Esophagus muscularis mucosa (tissue), 4 donors: ENCODE measurements around the gene ITSN2. TPM values are rescaled to one million over a fixed set of nuclear protein-coding genes. Genes with fewer than 3 reads are reported as not detected.

Source experiments
- DNase-seq: peaks from one replicate; pipeline ENCODE4 v3.0.0-alpha.2; 2017; ENCODE audit errors: extremely low spot score
- H3K27ac ChIP-seq, 4 donors: fragments of 200-600 bp; sonication (generic); replicated peaks in 1 of 4; 1 replicate in 3 of 4; 2 replicates in 1 of 4; pipeline ENCODE4 v1.5.1; 2016 to 2019; ENCODE audit warnings: mild to moderate bottlenecking in 1 of 4
- H3K27me3 ChIP-seq, 4 donors: fragments of 200-600 bp; sonication (generic); one replicate each; pipeline versions ENCODE4 v1.5.1 to v1.6.0; 2016 to 2019
- H3K36me3 ChIP-seq, 4 donors: fragments of 200-600 bp; sonication (generic); one replicate each; pipeline ENCODE4 v1.5.1; 2016 to 2019
- H3K4me1 ChIP-seq, 4 donors: fragments of 200-600 bp; sonication (generic); one replicate each; pipeline ENCODE4 v1.5.1; 2016 to 2019
- H3K4me3 ChIP-seq, 4 donors: fragments of 200-600 bp; sonication (generic); 1 replicate in 2 of 4; 2 replicates in 2 of 4; pipeline ENCODE4 v1.5.1; 2016 to 2019; ENCODE audit warnings: mild to moderate bottlenecking in 4 of 4, moderate library complexity in 1 of 4
- H3K9me3 ChIP-seq, 4 donors: fragments of 200-600 bp; sonication (generic); 1 replicate in 3 of 4; 2 replicates in 1 of 4; pipeline ENCODE4 v1.5.1; 2016 to 2019
- EP300 ChIP-seq: sonication (generic); formaldehyde crosslinking; IDR thresholded peaks from one replicate; pipeline ENCODE4 v1.6.1; 2017; ENCODE audit warnings: antibody characterized with exemption
- POLR2A ChIP-seq: fragments of 450-650 bp; IDR thresholded peaks from one replicate; pipeline ENCODE4 v1.6.1; 2017; ENCODE audit warnings: antibody characterized with exemption, moderate library complexity, mild to moderate bottlenecking, low read depth
- POLR2AphosphoS5 ChIP-seq, 2 donors: sonication (generic); formaldehyde crosslinking; IDR thresholded peaks; one replicate each; pipeline ENCODE4 v1.6.1; 2017; ENCODE audit warnings: antibody characterized with exemption in 2 of 2
- WGBS: methylation state at CpG from one replicate; pipeline ENCODE4 v1.1.5; 2018; 5-methylcytosine and 5-hydroxymethylcytosine counted together
- intact Hi-C: fragments of 100-400 bp; cut with DNase I; formaldehyde crosslinking; loops from one replicate; pipeline ENCODE4 v1.15.1; 2023
- total RNA-seq, 4 donors: library from RNA; depleted of rRNA; stranded (reverse); fragments of >200 nt; gene quantifications; one replicate each; pipeline versions ENCODE4 v1.1.0 to v1.2.1, GENCODE V29; 2016
- TF ChIP-seq, protein P1 (sequence below), 3 experiments: fragments of 200-600 bp in 2 of 3; fragments of 450-650 bp in 1 of 3; sonication (generic) in 2 of 3; IDR thresholded peaks; one replicate each; pipeline ENCODE4 v1.5.1; 2017 to 2019; ENCODE audit warnings: antibody characterized with exemption in 3 of 3, mild to moderate bottlenecking in 2 of 3, moderate library complexity in 1 of 3

The ITSN2 gene
- total RNA-seq, 4 donors from 2014 or later, result 47.0 to 60.2 (median 53.6) TPM

DNA sequence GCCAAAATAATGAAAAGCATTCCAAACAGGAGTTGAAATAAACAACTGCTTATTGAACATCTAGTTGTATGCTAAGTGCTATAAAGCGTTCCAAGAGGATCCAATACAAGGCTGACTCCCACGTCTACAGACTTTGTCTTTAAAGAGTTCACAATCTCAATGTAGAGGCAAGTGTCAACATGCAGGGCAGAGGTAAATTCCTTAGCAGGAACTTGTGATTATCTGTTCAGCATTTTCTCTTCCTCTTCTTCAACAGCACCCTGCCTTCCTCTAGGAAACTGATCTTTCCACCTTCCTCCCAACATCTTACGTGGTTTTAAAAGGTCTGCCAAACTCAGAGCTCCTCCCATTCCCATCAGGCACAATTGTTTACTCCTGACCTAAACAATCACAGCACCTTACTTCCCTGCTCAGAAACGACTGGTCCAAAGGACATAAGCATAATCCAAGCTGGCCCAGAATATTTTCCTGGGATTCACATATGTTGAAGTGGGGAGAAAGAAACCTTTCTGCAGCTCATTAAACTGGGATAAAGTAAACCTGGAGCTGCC is 83.9 kb downstream of the ITSN2 start:
- peaks cover 14 to 49% (median 32%) of the 10 kb centered on the region in 4 donors for H3K36me3 ChIP-seq
- WGBS, result 43% methylated on average over 4 of the region's 4 CpGs
- H3K27ac ChIP-seq, result no peak overlapping the region
- no peak overlapping the region for H3K4me3 ChIP-seq
- no peaks in the 10 kb centered on the region for H3K27me3 ChIP-seq
- no peak for DNase-seq
- H3K9me3 ChIP-seq, result no peaks in the 10 kb centered on the region
- TF ChIP-seq POLR2AphosphoS5 (IDR thresholded peaks at IDR 0.05) (no peak), POLR2A (no peak), EP300 (no peak)
- TF ChIP-seq, protein P1, sequence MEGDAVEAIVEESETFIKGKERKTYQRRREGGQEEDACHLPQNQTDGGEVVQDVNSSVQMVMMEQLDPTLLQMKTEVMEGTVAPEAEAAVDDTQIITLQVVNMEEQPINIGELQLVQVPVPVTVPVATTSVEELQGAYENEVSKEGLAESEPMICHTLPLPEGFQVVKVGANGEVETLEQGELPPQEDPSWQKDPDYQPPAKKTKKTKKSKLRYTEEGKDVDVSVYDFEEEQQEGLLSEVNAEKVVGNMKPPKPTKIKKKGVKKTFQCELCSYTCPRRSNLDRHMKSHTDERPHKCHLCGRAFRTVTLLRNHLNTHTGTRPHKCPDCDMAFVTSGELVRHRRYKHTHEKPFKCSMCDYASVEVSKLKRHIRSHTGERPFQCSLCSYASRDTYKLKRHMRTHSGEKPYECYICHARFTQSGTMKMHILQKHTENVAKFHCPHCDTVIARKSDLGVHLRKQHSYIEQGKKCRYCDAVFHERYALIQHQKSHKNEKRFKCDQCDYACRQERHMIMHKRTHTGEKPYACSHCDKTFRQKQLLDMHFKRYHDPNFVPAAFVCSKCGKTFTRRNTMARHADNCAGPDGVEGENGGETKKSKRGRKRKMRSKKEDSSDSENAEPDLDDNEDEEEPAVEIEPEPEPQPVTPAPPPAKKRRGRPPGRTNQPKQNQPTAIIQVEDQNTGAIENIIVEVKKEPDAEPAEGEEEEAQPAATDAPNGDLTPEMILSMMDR (IDR thresholded peaks at IDR 0.05), result no peak
- peaks cover 0 to 13% (median 9%) of the 10 kb centered on the region in 4 donors for H3K4me1 ChIP-seq
- intact Hi-C loops, result no loop called here

DNA sequence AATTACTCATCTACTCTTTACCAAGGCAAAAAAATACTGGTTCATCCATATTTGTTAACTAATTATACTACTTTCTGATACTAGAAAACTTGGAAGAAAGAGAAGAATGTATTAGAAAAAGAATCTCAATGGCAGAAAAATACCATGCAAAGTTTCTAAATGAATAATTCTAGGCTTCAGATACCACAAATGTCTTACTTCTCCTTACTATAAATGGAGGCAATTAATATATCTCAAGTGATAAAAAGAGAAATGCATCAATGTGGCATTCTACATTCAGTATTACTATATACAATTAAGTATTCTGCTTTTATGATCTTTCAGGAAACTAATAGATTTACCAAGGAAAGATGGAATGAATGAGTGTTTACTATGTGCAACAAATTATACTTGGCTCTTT is 85.5 kb downstream of the ITSN2 start:
- Histone ChIP-seq H3K9me3 (no peaks in the 10 kb centered on the region), H3K4me1 (peaks cover 0 to 13% (median 9%) of the 10 kb centered on the region in 4 donors), H3K4me3 (no peak overlapping the region), H3K27ac (no peak overlapping the region), H3K27me3 (no peaks in the 10 kb centered on the region), H3K36me3 (peaks cover 20 to 51% (median 38%) of the 10 kb centered on the region in 4 donors)
- intact Hi-C loops, result no loop called here
- no peak for TF ChIP-seq POLR2AphosphoS5 (IDR thresholded peaks at IDR 0.05)
- no peak for TF ChIP-seq POLR2A
- TF ChIP-seq EP300, result no peak
- TF ChIP-seq, protein P1 (IDR thresholded peaks at IDR 0.05), result no peak
- DNase-seq, result no peak

DNA sequence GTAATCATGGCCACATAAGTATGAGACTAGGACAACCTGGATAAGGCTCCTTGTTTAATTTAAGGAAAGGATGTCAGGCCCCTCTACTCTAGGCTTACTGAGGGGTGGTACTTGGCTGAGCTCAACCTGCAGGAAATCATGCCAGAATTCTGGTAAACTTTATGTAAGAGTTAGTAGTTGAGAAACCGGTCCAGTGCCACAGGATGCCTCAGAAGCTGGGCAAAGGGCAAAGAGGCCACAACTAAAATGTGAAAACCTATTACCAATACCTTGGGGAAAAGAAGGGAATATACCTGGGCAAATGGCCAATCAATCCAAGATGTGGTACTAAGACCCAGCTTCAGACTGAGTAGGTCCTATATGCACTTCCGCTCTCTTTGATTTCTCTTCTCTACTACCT is 86.7 kb downstream of the ITSN2 start:
- H3K4me3 ChIP-seq, result no peak overlapping the region
- H3K27me3 ChIP-seq, result no peaks in the 10 kb centered on the region
- no peaks in the 10 kb centered on the region for H3K9me3 ChIP-seq
- H3K36me3 ChIP-seq, result peaks cover 29 to 61% (median 43%) of the 10 kb centered on the region in 4 donors
- no peak overlapping the region for H3K27ac ChIP-seq
- H3K4me1 ChIP-seq, result peaks cover 0 to 13% (median 9%) of the 10 kb centered on the region in 4 donors
- intact Hi-C loops, result no loop called here
- 86% methylated on average over 2 of the region's 2 CpGs for WGBS
- DNase-seq, result no peak
- TF ChIP-seq, protein P1 (IDR thresholded peaks at IDR 0.05), result no peak
- no peak for TF ChIP-seq EP300
- TF ChIP-seq POLR2AphosphoS5 (IDR thresholded peaks at IDR 0.05), result no peak

DNA sequence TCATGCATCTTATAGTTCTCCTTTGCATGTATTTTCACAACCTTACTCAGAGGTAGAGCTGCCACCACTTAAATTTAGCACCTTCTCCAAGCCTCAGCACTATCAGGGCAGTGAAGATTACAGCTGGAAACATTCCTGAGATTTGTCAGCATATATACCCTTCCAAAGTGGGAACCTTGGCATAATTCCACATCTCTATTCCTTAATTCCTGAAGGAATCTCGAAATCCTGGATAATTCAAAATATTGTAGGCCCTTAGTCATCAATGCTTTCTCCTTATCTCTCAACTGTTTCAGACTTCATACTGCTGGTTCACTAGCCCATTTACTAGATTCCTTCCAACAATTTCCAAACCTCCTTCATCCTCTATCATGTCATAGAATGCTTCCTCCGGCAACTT is 87.4 kb downstream of the ITSN2 start:
- Histone ChIP-seq H3K36me3 (peaks cover 29 to 61% (median 46%) of the 10 kb centered on the region in 4 donors), H3K9me3 (no peaks in the 10 kb centered on the region), H3K4me1 (peaks cover 0 to 13% (median 9%) of the 10 kb centered on the region in 4 donors), H3K27me3 (no peaks in the 10 kb centered on the region), H3K4me3 (no peak overlapping the region), H3K27ac (no peak overlapping the region)
- TF ChIP-seq POLR2AphosphoS5 (IDR thresholded peaks at IDR 0.05) (no peak), POLR2A (no peak), EP300 (no peak)
- TF ChIP-seq, protein P1 (IDR thresholded peaks at IDR 0.05), result no peak
- WGBS, result 91% methylated on average over 2 of the region's 2 CpGs
- intact Hi-C loops, result no loop called here
- DNase-seq, result no peak
